Activated CD8-positive, alpha-beta T cell treated with anti-CD3 and anti-CD28 coated beads for 36 hours (primary cell): ENCODE measurements around the gene DCAF8. TPM values are rescaled to one million over a fixed set of nuclear protein-coding genes. Genes with fewer than 3 reads are reported as not detected.

Source experiments
- ATAC-seq: fragments of 200-7000 bp; cut with Tn5 transposase; one replicate; pipeline ENCODE4 v1.10.0; 2021; ENCODE audit warnings: mild to moderate bottlenecking, moderate library complexity
- CTCF ChIA-PET: fragments of 350-600 bp; sonication (Branson Sonifier 250); formaldehyde crosslinking; loops from one replicate; lab custom pipeline; 2021; ENCODE audit warnings: antibody characterized with exemption; lab: Charles Lee
- POLR2A ChIA-PET: fragments of 350-600 bp; sonication (Branson Sonifier 250); formaldehyde crosslinking; loops from one replicate; lab custom pipeline; 2021; ENCODE audit warnings: antibody characterized with exemption; lab: Charles Lee
- DNase-seq: peaks from one replicate; pipeline ENCODE4 v3.0.0-alpha.2; 2020
- H3K27ac Mint-ChIP-seq: one replicate; pipeline ENCODE4 v1.8.0; 2021; ENCODE audit warnings: mild to moderate bottlenecking, mixed read lengths
- H3K27me3 Mint-ChIP-seq: one replicate; pipeline ENCODE4 v1.8.0; 2021; ENCODE audit warnings: mixed read lengths
- H3K36me3 Mint-ChIP-seq: one replicate; pipeline ENCODE4 v1.8.0; 2021; ENCODE audit warnings: low read depth, mixed read lengths
- H3K4me1 Mint-ChIP-seq: one replicate; pipeline ENCODE4 v1.8.0; 2021; ENCODE audit warnings: low read depth, mixed read lengths
- H3K4me3 Mint-ChIP-seq: one replicate; pipeline ENCODE4 v1.8.0; 2021; ENCODE audit warnings: mild to moderate bottlenecking, moderate library complexity, mixed read lengths
- H3K9me3 Mint-ChIP-seq: one replicate; pipeline ENCODE4 v1.8.0; 2021; ENCODE audit warnings: mixed read lengths
- intact Hi-C: fragments of 100-400 bp; cut with micrococcal nuclease; formaldehyde crosslinking; loops from one replicate; pipeline ENCODE4 v1.10.0; 2022
- total RNA-seq, 2 experiments: library from RNA; stranded (reverse); gene quantifications; one replicate each; pipeline ENCODE4 v1.2.3, GENCODE V29; 2021
- TF ChIP-seq, protein P1 (sequence below): fragments of 200-600 bp; IDR thresholded peaks from one replicate; pipeline ENCODE4 v1.8.0; 2022; ENCODE audit warnings: antibody characterized with exemption, mild to moderate bottlenecking

The DCAF8 gene
- total RNA-seq, 2 experiments from 2014 or later = 116 TPM

- peaks cover 48% of the 10 kb centered on the region for H3K4me1 Mint-ChIP-seq
- H3K4me3 Mint-ChIP-seq = peak overlapping the region; percentile 82
- ATAC-seq (no peak), DNase-seq (no peak)
- intact Hi-C loops = loop anchor here (5.0 kb wide), 1 partner anchor 104 kb away; no protein-coding TSS in a partner anchor
- ChIA-PET CTCF (interaction anchor here (1.0 to 5.9 kb wide), 6 partner anchors 11 to 121 kb away, joined by 3 to 31 read pairs (median 6); no protein-coding TSS in a partner anchor), POLR2A (interaction anchor here (0.8 to 2.2 kb wide), 5 partner anchors 13 to 68 kb away, joined by 3 to 6 read pairs (median 3); no protein-coding TSS in a partner anchor)
- H3K27me3 Mint-ChIP-seq = no peaks in the 10 kb centered on the region
- no peaks in the 10 kb centered on the region for H3K9me3 Mint-ChIP-seq
- TF ChIP-seq, protein P1, sequence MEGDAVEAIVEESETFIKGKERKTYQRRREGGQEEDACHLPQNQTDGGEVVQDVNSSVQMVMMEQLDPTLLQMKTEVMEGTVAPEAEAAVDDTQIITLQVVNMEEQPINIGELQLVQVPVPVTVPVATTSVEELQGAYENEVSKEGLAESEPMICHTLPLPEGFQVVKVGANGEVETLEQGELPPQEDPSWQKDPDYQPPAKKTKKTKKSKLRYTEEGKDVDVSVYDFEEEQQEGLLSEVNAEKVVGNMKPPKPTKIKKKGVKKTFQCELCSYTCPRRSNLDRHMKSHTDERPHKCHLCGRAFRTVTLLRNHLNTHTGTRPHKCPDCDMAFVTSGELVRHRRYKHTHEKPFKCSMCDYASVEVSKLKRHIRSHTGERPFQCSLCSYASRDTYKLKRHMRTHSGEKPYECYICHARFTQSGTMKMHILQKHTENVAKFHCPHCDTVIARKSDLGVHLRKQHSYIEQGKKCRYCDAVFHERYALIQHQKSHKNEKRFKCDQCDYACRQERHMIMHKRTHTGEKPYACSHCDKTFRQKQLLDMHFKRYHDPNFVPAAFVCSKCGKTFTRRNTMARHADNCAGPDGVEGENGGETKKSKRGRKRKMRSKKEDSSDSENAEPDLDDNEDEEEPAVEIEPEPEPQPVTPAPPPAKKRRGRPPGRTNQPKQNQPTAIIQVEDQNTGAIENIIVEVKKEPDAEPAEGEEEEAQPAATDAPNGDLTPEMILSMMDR = no peak
- H3K27ac Mint-ChIP-seq = peak overlapping the region; percentile 74
- peaks cover 18% of the 10 kb centered on the region for H3K36me3 Mint-ChIP-seq
Measured at GRCh38 chr1:160206421-160207117, 55.8 kb downstream of the DCAF8 start.

DNA sequence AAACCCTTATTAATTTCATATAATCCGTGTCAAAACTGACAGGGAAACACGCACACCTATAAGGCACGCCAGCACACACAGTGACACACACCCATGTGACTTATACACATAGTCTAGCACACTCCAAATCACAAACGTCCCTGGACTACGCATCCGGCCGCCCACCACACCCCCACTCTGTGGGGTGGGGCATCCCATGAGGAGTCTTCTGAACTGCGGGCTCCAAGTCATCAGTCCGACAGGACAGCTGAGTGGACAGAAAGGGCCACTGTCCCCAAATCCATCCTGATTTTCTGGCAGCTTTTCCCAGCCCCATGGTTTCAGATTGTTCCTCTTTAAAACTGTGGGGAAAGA is 56.3 kb downstream of the DCAF8 start:
- intact Hi-C loops = loop anchor here (5.0 kb wide), 1 partner anchor 104 kb away; no protein-coding TSS in a partner anchor
- CTCF ChIA-PET = interaction anchor here (0.9 to 5.9 kb wide), 6 partner anchors 12 to 121 kb away, joined by 3 to 31 read pairs (median 6); no protein-coding TSS in a partner anchor

DNA sequence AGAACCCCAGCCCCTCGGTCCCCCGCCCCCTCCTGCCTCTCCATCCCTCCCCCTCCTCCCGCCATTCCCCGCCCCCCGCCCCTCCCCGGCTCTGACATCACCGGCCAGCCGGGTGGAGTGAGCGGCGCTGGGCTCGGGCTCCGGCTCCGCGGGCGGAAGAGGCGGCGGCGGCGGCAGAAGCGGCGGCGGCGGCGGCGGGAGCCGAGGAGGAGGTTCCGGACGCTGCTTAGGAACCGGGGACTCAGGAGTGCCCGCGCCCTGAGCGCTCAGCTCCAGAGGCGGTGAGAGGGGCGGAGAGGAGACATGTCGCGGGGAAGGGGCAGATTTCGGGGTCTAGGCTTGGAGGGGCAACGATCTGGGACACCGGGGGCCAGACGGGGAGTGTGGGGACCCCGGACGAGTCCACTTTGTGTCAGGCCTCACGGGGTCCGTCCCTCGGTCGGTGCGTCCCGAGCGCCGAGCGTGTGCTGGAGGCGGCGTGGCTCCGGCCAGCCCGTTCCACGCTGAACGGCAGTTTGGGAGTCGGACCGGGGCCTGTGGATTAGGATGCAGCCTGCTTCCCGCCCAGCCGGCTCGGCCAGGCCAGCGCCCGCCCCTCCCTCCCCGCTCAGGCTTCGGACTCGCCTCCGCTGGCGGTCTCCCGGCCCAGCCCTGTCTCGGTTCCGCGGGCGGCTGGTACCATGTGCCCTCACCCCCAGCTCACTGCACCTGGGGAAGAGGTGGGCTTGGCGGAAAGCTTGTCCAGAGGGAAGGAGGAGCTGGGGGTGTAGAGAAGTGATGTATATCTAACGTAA is 56.9 kb downstream of the DCAF8 start, which contains the start of gene PEA15:
Gene PEA15, plus strand, starts transcription at position 143 of the 794 bp plus-strand sequence. CDS start 6,161 bp downstream, outside the sequence.
- ChIA-PET POLR2A (interaction anchor here (0.7 to 2.6 kb wide), 10 partner anchors 9 to 134 kb away, joined by 3 to 6 read pairs (median 3); no protein-coding TSS in a partner anchor), CTCF (interaction anchor here (0.6 to 5.9 kb wide), 7 partner anchors 12 to 120 kb away, joined by 3 to 31 read pairs (median 8); no protein-coding TSS in a partner anchor)
- Mint-ChIP-seq H3K4me3 (peak within 1 kb of the TSS; percentile 82), H3K4me1 (peaks cover 48% of the 10 kb centered on the region), H3K36me3 (peaks cover 16% of the 10 kb centered on the region), H3K27me3 (no peaks in the 10 kb centered on the region), H3K27ac (peak within 1 kb of the TSS; percentile 87), H3K9me3 (no peaks in the 10 kb centered on the region)
- ATAC-seq = peak; percentile 76
- intact Hi-C loops = loop anchor here (2.0 to 5.0 kb wide), 2 partner anchors 29 to 103 kb away; no protein-coding TSS in a partner anchor
- TF ChIP-seq, protein P1 = no peak
- peak; percentile 70 for DNase-seq

More for the DNA sequence above, 56.3 kb downstream of the DCAF8 start:
- Mint-ChIP-seq H3K9me3 (no peaks in the 10 kb centered on the region), H3K4me1 (peaks cover 48% of the 10 kb centered on the region), H3K27ac (peak overlapping the region; percentile 74), H3K4me3 (peak overlapping the region; percentile 82), H3K27me3 (no peaks in the 10 kb centered on the region), H3K36me3 (peaks cover 18% of the 10 kb centered on the region)
- peak; percentile 81 for ATAC-seq
- TF ChIP-seq, protein P1 = no peak
- peak; percentile 71 for DNase-seq
- POLR2A ChIA-PET = interaction anchor here (0.9 to 2.6 kb wide), 5 partner anchors 10 to 69 kb away, joined by 3 to 6 read pairs (median 5); no protein-coding TSS in a partner anchor

DNA sequence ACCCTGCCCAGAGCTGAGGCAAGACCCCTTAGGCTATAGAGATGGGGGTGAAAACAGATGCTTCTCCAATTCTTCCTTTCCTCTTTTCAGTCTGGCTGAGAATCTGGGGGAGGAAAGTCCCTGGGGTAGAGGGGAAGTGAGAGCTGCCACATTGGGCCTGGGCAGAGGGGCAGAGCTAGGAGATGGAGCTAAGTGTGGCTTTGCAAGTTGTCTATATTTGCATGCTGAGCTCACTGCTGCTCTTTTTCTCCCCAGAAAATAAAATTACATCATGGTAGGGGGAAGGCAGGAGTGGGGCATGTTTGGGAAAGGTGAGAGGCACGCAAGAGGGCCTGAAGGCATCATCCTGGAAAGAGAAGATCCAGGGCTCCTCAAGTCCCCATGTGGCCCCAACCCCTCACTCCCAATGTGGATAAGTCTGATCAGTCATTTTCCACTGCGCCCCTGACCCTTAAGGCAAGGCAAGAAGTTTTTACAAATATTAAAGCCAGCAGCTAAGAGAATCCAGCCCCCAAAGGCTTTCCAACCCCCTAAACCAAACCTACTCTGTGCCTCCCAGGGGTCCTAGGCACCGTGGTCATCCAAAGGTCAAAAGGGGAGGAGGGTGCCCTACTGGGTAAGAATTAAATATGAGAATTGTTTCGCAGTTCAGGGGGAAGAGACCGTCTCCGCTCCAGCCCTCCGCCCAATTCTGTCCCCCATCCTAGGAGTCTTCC is 57.7 kb downstream of the DCAF8 start:
- ChIA-PET POLR2A (interaction anchor here (0.7 to 2.6 kb wide), 8 partner anchors 9 to 134 kb away, joined by 3 to 6 read pairs (median 3); no protein-coding TSS in a partner anchor), CTCF (interaction anchor here (0.6 to 5.9 kb wide), 9 partner anchors 9 to 119 kb away, joined by 3 to 31 read pairs (median 10); partner anchors contain the start of gene CASQ1)
- ATAC-seq = peak; percentile 26
- Mint-ChIP-seq H3K4me1 (peaks cover 41% of the 10 kb centered on the region), H3K4me3 (peak overlapping the region; percentile 82), H3K27me3 (no peaks in the 10 kb centered on the region), H3K36me3 (peaks cover 10% of the 10 kb centered on the region), H3K27ac (peak overlapping the region; percentile 82), H3K9me3 (no peaks in the 10 kb centered on the region)
- intact Hi-C loops = loop anchor here (2.0 to 5.0 kb wide), 2 partner anchors 30 to 102 kb away; no protein-coding TSS in a partner anchor
- peak; percentile 20 for DNase-seq
- TF ChIP-seq, protein P1 = no peak
